ENCODE data around the gene PTH2.

Gene PTH2

DNA sequence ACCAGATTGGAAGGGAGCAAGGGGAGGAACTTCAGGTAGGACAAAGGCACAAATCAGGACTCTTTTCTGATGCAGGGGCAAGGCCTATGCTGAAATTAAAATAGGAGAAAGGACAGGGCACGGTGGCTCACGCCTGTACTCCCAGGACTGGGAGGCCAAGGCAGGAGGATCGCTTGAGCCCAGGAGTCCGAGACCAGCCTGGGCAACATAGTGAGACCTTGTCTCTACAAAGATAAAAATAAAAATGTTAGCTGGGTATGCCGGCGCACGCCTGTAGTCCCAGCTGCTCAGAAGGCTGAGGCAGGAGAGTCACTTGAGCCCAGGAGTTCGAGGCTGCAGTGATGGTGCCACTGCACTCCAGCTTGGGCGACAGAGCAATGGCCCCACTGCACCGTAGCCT, 12.4 kb upstream of the PTH2 start:
- Histone ChIP-seq H3K27me3 (ENCODE audit: insufficient read depth, low read depth, severe bottlenecking) (no peaks in the 10 kb centered on the region), H3K9me3 (ENCODE audit: severe bottlenecking) (no peaks in the 10 kb centered on the region), H3K27ac (peak overlapping the region; percentile 51), H3K36me3 (peaks cover 60% of the 10 kb centered on the region), H3K4me3 (ENCODE audit: low read depth, low read length) (no peak overlapping the region)
- no peak for DNase-seq
- TF ChIP-seq, protein P1, sequence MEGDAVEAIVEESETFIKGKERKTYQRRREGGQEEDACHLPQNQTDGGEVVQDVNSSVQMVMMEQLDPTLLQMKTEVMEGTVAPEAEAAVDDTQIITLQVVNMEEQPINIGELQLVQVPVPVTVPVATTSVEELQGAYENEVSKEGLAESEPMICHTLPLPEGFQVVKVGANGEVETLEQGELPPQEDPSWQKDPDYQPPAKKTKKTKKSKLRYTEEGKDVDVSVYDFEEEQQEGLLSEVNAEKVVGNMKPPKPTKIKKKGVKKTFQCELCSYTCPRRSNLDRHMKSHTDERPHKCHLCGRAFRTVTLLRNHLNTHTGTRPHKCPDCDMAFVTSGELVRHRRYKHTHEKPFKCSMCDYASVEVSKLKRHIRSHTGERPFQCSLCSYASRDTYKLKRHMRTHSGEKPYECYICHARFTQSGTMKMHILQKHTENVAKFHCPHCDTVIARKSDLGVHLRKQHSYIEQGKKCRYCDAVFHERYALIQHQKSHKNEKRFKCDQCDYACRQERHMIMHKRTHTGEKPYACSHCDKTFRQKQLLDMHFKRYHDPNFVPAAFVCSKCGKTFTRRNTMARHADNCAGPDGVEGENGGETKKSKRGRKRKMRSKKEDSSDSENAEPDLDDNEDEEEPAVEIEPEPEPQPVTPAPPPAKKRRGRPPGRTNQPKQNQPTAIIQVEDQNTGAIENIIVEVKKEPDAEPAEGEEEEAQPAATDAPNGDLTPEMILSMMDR (IDR thresholded peaks at IDR 0.05; ENCODE audit: low read depth, low read length): no peak

DNA sequence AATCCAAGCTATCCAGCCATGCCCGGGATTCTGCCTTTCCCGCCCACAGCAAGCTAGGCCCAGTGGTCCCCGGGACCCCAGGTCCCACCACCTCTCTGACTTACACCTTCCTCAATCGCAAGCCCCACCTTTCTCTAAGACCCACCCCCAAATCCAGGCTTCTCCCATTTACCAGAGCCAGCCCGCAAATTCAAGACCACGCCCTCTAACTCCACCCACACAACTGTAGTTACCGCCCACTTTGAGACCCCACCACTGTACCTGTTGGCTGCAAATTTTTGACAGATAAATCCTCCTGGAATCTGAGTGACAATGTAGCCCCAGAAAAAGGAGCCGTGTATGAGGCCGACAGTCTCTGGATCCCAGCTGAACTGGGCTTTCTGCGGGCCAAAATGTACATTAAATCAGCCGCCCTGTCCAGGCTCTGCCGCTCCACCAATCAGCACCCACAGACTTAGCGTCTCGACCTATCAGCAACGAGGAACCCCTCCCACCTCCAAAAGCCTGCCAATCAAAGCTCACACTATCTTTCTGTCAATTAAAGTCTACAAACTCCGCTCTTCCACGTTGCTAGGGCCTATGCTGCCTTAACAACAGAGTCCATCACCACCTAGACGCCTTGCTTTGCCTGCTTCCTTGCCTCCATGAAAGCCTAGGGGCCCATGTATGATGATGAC, 11.8 kb upstream of the PTH2 start:
- Histone ChIP-seq H3K27me3 (ENCODE audit: insufficient read depth, low read depth, severe bottlenecking) (no peaks in the 10 kb centered on the region), H3K27ac (peak overlapping the region; percentile 51), H3K9me3 (ENCODE audit: severe bottlenecking) (no peaks in the 10 kb centered on the region), H3K36me3 (peaks cover 66% of the 10 kb centered on the region), H3K4me3 (ENCODE audit: low read depth, low read length) (no peak overlapping the region)
- no peak for DNase-seq
- TF ChIP-seq, protein P1 (IDR thresholded peaks at IDR 0.05; ENCODE audit: low read depth, low read length): no peak

DNA sequence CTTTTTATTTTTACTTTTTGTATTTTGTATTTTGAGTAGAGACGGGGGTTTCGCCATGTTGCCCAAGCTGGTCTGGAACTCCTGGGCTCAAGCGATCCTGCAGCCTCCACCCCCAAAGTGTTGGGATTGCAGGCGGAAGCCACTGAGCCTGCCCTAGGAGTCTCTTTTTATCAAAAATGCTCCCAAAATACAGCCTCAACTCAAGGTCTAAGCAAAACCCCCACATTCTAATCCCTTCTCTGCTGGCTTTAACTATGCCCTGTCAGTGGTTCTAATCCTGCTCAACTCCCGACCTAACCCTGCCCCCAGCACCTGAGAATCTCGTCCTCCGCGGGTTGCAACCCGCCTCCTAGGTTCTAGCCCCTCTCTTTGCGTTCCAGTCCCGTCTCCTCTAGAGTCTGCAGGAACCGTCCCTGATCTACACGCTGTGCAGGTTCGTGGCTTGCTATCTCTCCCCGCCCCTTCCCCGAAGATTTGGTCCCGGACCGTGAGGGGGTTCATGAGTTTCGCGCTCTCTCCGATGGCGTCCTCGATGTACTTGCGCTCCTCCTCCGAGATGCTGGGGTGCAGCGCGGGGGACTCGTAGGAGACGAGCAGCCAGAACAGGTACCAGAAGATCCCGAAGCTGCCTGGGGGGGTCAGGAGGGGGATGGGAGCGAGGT, 10.1 kb upstream of the PTH2 start:
- H3K27ac ChIP-seq: no peak overlapping the region
- no peak overlapping the region for H3K4me3 ChIP-seq (ENCODE audit: low read depth, low read length)
- peaks cover 75% of the 10 kb centered on the region for H3K36me3 ChIP-seq
- H3K27me3 ChIP-seq (ENCODE audit: insufficient read depth, low read depth, severe bottlenecking): no peaks in the 10 kb centered on the region
- no peaks in the 10 kb centered on the region for H3K9me3 ChIP-seq (ENCODE audit: severe bottlenecking)
- TF ChIP-seq, protein P1 (IDR thresholded peaks at IDR 0.05; ENCODE audit: low read depth, low read length): no peak
- no peak for DNase-seq

DNA sequence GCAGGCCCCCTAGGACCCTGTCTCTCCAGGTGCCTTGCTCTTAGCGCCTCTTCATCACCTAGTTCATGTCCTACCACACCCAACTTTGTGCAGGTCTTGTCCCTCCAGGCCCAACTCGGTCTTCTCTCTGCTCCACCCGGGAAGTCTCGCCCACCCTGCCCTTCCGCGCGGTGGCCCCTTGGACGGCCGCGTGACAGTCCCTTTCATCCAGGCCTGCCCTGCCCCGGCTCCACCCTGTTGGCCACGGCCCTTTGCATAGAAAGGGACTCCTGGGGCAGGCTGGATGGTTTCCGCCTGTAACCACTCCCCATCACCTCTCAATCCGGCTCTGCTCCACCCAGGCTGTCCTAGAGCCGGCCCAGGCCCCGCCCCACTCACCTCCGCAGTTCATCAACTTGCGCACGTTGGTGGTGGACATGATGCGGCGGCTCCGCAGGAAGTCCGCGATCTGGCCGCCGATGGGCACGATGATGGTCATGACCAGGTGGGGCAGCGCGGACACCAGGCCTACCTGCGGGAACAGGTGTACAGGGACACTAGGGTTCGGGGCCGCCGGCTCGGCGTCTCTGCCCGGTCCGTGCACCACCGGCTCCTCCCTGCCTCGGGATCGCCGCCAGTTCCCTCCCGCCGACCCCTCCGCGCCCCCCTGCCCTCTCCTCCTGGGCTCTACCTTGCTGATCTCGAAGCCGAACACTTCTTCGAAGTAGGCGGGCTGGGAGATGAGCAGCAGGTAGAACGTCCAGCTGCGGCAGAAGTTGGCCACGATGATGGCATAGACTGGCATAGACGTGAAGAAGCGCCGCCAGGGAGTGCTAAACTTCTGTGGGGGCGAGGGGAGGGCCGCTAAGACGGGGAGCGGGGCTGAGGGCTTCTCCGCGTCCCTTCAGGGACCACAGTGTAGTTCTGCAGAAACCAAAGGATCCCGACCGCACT, 9.2 kb upstream of the PTH2 start:
- no peaks in the 10 kb centered on the region for H3K27me3 ChIP-seq (ENCODE audit: insufficient read depth, low read depth, severe bottlenecking)
- no peak for DNase-seq
- H3K4me3 ChIP-seq (ENCODE audit: low read depth, low read length): no peak overlapping the region
- TF ChIP-seq, protein P1 (IDR thresholded peaks at IDR 0.05; ENCODE audit: low read depth, low read length): no peak
- peaks cover 75% of the 10 kb centered on the region for H3K36me3 ChIP-seq
- no peaks in the 10 kb centered on the region for H3K9me3 ChIP-seq (ENCODE audit: severe bottlenecking)
- H3K27ac ChIP-seq: no peak overlapping the region

DNA sequence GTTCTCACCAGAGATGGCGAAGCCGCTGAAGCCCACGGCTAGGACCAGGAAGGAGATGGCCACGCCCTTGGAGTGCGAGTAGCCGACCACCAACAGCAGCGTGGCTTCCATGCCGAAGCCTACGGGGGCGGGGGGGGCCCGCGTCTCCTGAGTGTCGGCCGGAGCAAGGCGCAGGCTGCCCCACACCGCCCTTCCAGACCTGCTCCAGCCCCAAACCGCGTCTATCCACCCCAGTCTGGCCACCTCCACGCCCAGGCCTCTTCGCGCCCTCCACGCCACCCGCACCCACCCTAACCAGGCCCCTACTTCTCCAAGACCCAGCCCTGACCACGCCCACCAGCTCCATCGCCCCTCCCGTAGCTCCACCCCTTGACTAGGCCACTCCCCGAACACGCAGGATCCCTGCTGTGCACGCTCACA, 8.1 kb upstream of the PTH2 start:
- TF ChIP-seq, protein P1 (IDR thresholded peaks at IDR 0.05; ENCODE audit: low read depth, low read length): no peak
- no peaks in the 10 kb centered on the region for H3K27me3 ChIP-seq (ENCODE audit: insufficient read depth, low read depth, severe bottlenecking)
- peak; percentile 53 for DNase-seq
- H3K4me3 ChIP-seq (ENCODE audit: low read depth, low read length): no peak overlapping the region
- H3K27ac ChIP-seq: no peak overlapping the region
- H3K9me3 ChIP-seq (ENCODE audit: severe bottlenecking): no peaks in the 10 kb centered on the region
- peaks cover 68% of the 10 kb centered on the region for H3K36me3 ChIP-seq

Measured in WERI-Rb-1 (cell line).